ENCODE measurements around the gene ZNF750. TPM values are rescaled to one million over a fixed set of nuclear protein-coding genes. Genes with fewer than 3 reads are reported as not detected.

The ZNF750 gene
- total RNA-seq, 2 experiments from 2014 or later: not detected

GRCh38 chr17:82882715-82883418, 43.0 kb upstream of the ZNF750 start:
- H3K36me3 ChIP-seq (ENCODE audit: insufficient read depth, low read length): peaks cover 6% of the 10 kb centered on the region
- peak overlapping the region; percentile 35 for H3K4me3 ChIP-seq (ENCODE audit: low read length)
- intact Hi-C loops (cut with DNase I, micrococcal nuclease): loop anchor here in 1 of 2 experiments (1.0 kb wide), 2 partner anchors 10 to 19 kb away; no protein-coding TSS in a partner anchor
- H3K27ac ChIP-seq (ENCODE audit: low read depth in 1 of 2, low read length in 2 of 2): peak overlapping the region; percentile 66 to 78
- ChIA-PET CTCF (interaction anchor here (0.9 to 4.5 kb wide), 5 partner anchors 9 to 101 kb away, joined by 3 to 27 read pairs (median 5); no protein-coding TSS in a partner anchor), POLR2A (interaction anchor here (1.3 to 4.6 kb wide), 4 partner anchors 11 to 168 kb away, joined by 4 to 41 read pairs (median 18); no protein-coding TSS in a partner anchor)
- Mint-ChIP-seq H3K9me3 (no peaks in the 10 kb centered on the region), H3K27me3 (no peaks in the 10 kb centered on the region), H3K4me1 (ENCODE audit: low read depth) (peaks cover 84% of the 10 kb centered on the region), H3K4me3 (peak overlapping the region; percentile 86), H3K36me3 (ENCODE audit: low read depth) (peaks cover 29% of the 10 kb centered on the region), H3K27ac (peak overlapping the region; percentile 99)
- TF ChIP-seq CTCF (IDR thresholded peaks at IDR 0.05): no peak
- no peaks in the 10 kb centered on the region for H3K9me3 ChIP-seq (ENCODE audit: control insufficient read depth in 1 of 2, insufficient read depth in 1 of 2, low read length in 2 of 2)
- DNase-seq (peak; percentile 64 to 94 (median 81)), ATAC-seq (ENCODE audit: poor library complexity) (peak; percentile 89)
- peaks cover 78% of the 10 kb centered on the region for H3K4me1 ChIP-seq (ENCODE audit: insufficient read depth, low read length)
- H3K27me3 ChIP-seq (ENCODE audit: control insufficient read depth in 1 of 2, insufficient read depth in 2 of 2, low read length in 2 of 2): no peaks in the 10 kb centered on the region

GRCh38 chr17:82881900-82882714, 42.3 kb upstream of the ZNF750 start:
- no peaks in the 10 kb centered on the region for H3K9me3 ChIP-seq (ENCODE audit: control insufficient read depth in 1 of 2, insufficient read depth in 1 of 2, low read length in 2 of 2)
- ChIA-PET CTCF (interaction anchor here (0.9 to 4.5 kb wide), 4 partner anchors 10 to 100 kb away, joined by 3 to 27 read pairs (median 6); no protein-coding TSS in a partner anchor), POLR2A (interaction anchor here (2.9 to 4.6 kb wide), 3 partner anchors 12 to 22 kb away, joined by 7 to 41 read pairs (median 29); no protein-coding TSS in a partner anchor)
- TF ChIP-seq CTCF (IDR thresholded peaks at IDR 0.05): no peak
- peak overlapping the region; percentile 99 for H3K27ac Mint-ChIP-seq
- intact Hi-C loops (cut with DNase I, micrococcal nuclease): loop anchor here (1.0 to 2.0 kb wide), 3 partner anchors 11 to 18 kb away; no protein-coding TSS in a partner anchor
- DNase-seq (no peak), ATAC-seq (ENCODE audit: poor library complexity) (no peak)
- H3K4me1 Mint-ChIP-seq (ENCODE audit: low read depth): peaks cover 77% of the 10 kb centered on the region
- H3K4me3 Mint-ChIP-seq: peak overlapping the region; percentile 86
- H3K36me3 Mint-ChIP-seq (ENCODE audit: low read depth): peaks cover 21% of the 10 kb centered on the region
- H3K9me3 Mint-ChIP-seq: no peaks in the 10 kb centered on the region
- H3K27me3 ChIP-seq (ENCODE audit: control insufficient read depth in 1 of 2, insufficient read depth in 2 of 2, low read length in 2 of 2): no peaks in the 10 kb centered on the region
- H3K27ac ChIP-seq (ENCODE audit: low read depth in 1 of 2, low read length in 2 of 2): peak overlapping the region; percentile 66 to 78
- peaks cover 3% of the 10 kb centered on the region for H3K36me3 ChIP-seq (ENCODE audit: insufficient read depth, low read length)
- peaks cover 78% of the 10 kb centered on the region for H3K4me1 ChIP-seq (ENCODE audit: insufficient read depth, low read length)
- peak overlapping the region; percentile 35 for H3K4me3 ChIP-seq (ENCODE audit: low read length)
- H3K27me3 Mint-ChIP-seq: no peaks in the 10 kb centered on the region

- peak overlapping the region; percentile 99 for H3K27ac Mint-ChIP-seq
- POLR2A ChIA-PET: interaction anchor here (1.2 to 4.6 kb wide), 4 partner anchors 12 to 27 kb away, joined by 4 to 29 read pairs (median 6); no protein-coding TSS in a partner anchor
Measured at GRCh38 chr17:82881324-82881823, 41.6 kb upstream of the ZNF750 start.

More at GRCh38 chr17:82881324-82881823, 41.6 kb upstream of the ZNF750 start:
- no peaks in the 10 kb centered on the region for H3K27me3 Mint-ChIP-seq
- Histone ChIP-seq H3K4me1 (ENCODE audit: insufficient read depth, low read length) (peaks cover 73% of the 10 kb centered on the region), H3K36me3 (ENCODE audit: insufficient read depth, low read length) (no peaks in the 10 kb centered on the region), H3K9me3 (ENCODE audit: control insufficient read depth in 1 of 2, insufficient read depth in 1 of 2, low read length in 2 of 2) (no peaks in the 10 kb centered on the region), H3K27me3 (ENCODE audit: control insufficient read depth in 1 of 2, insufficient read depth in 2 of 2, low read length in 2 of 2) (no peaks in the 10 kb centered on the region), H3K4me3 (ENCODE audit: low read length) (no peak overlapping the region), H3K27ac (ENCODE audit: low read depth in 1 of 2, low read length in 2 of 2) (peak overlapping the region in 1 of 2 donors; percentile 66)
- CTCF ChIA-PET: no interaction called here
- intact Hi-C loops (cut with DNase I, micrococcal nuclease): loop anchor here in 1 of 2 experiments (2.0 kb wide), 1 partner anchor 15 kb away; no protein-coding TSS in a partner anchor
- peaks cover 21% of the 10 kb centered on the region for H3K36me3 Mint-ChIP-seq (ENCODE audit: low read depth)
- DNase-seq (no peak), ATAC-seq (ENCODE audit: poor library complexity) (no peak)
- TF ChIP-seq CTCF (IDR thresholded peaks at IDR 0.05): no peak
- H3K4me1 Mint-ChIP-seq (ENCODE audit: low read depth): peaks cover 72% of the 10 kb centered on the region
- H3K4me3 Mint-ChIP-seq: peak overlapping the region; percentile 18
- no peaks in the 10 kb centered on the region for H3K9me3 Mint-ChIP-seq

Data from CD4-positive, alpha-beta T cell (primary cell).